Measurements from ENCODE around the gene PHF19.

Gene PHF19

DNA sequence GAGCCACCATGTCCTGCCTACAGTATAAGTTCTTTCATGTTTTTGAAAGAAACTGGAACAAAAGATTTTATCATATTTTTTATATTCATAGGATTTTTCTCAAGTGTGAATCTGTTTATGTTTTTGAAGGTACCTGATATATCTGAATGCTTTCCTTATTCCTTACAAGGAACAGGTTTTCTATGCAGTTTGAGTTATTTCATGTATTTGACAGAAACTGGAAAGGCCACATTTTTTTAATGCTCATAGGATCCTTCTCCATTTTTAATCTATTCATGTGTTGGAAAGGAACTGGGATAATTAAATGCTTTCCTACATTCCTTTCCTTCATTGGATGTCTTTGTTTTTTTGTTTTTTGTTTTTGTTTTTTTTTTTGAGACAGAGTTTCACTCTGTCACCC is 68.1 kb downstream of the PHF19 start:
- no peak overlapping the region for H3K9ac ChIP-seq
- TF ChIP-seq CTCF (conservative IDR thresholded peaks at IDR 0.05; ENCODE audit: low read depth, low read length): no peak
- no peak overlapping the region for H3K27ac ChIP-seq
- H3K4me1 ChIP-seq (ENCODE audit: low read depth, poor library complexity, severe bottlenecking): no peaks in the 10 kb centered on the region
- H3K79me2 ChIP-seq (ENCODE audit: insufficient read depth, low read depth): no peaks in the 10 kb centered on the region
- H3K36me3 ChIP-seq (ENCODE audit: insufficient read depth): no peaks in the 10 kb centered on the region
- no peak overlapping the region for H3K4me2 ChIP-seq
- H4K20me1 ChIP-seq (ENCODE audit: insufficient read depth): no peaks in the 10 kb centered on the region
- H3K27me3 ChIP-seq (ENCODE audit: insufficient read depth, low read depth): no peaks in the 10 kb centered on the region
- no peak overlapping the region for H3K4me3 ChIP-seq (IDR thresholded peaks at IDR 0.05; ENCODE audit: insufficient read depth, low read depth, low read length)
- H2AFZ ChIP-seq (ENCODE audit: low read depth): no peak overlapping the region

DNA sequence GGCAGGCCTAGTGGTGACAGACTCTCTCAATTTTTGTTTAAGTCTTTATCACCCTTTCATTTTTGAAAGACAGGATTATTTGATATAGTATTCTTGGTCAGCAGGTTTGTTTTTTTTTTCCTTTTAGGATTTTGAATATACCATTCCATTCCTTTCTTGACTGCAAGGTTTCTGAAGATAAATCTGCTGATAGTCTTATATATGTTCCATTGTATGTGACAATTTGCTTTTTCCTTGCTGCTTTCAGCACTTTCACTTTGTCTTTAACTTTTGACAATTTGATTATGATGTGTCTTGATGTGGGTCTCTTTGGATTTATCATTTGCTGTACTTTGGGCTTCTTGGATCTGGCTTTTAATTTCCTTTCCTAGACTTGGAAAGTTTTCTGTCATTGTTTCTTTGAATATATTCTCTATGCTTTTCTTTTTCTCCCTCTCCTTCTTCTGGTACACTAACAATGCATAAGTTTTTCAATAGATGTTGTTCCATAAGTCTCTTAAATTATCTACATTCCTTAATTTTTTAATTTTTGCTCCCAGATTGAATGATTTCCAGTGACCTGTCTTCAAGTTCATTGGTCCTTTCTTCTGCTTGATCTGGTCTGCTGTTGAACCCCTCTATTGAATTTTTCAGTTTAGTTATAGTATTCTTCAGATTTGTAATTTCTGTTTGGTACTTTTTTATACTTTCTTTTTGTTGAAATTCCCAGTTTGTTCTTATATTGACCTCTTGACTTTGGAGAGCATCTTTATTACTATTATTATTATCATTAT is 69.2 kb downstream of the PHF19 start:
- Histone ChIP-seq H3K36me3 (ENCODE audit: insufficient read depth) (no peaks in the 10 kb centered on the region), H3K27me3 (ENCODE audit: insufficient read depth, low read depth) (no peaks in the 10 kb centered on the region), H4K20me1 (ENCODE audit: insufficient read depth) (no peaks in the 10 kb centered on the region), H3K9ac (no peak overlapping the region), H3K27ac (no peak overlapping the region), H3K4me3 (IDR thresholded peaks at IDR 0.05; ENCODE audit: insufficient read depth, low read depth, low read length) (no peak overlapping the region), H3K4me2 (no peak overlapping the region), H3K4me1 (ENCODE audit: low read depth, poor library complexity, severe bottlenecking) (no peaks in the 10 kb centered on the region), H2AFZ (ENCODE audit: low read depth) (no peak overlapping the region), H3K79me2 (ENCODE audit: insufficient read depth, low read depth) (no peaks in the 10 kb centered on the region)
- no peak for TF ChIP-seq CTCF (conservative IDR thresholded peaks at IDR 0.05; ENCODE audit: low read depth, low read length)

Measured in KMS-11 (cell line).